ENCODE results near the gene BMPR1A. TPM values are rescaled to one million over a fixed set of nuclear protein-coding genes. Genes with fewer than 3 reads are reported as not detected.

Gene BMPR1A
- total and polyA plus RNA-seq, 2 experiments from 2014 or later: 14.2 to 82.5 TPM

DNA sequence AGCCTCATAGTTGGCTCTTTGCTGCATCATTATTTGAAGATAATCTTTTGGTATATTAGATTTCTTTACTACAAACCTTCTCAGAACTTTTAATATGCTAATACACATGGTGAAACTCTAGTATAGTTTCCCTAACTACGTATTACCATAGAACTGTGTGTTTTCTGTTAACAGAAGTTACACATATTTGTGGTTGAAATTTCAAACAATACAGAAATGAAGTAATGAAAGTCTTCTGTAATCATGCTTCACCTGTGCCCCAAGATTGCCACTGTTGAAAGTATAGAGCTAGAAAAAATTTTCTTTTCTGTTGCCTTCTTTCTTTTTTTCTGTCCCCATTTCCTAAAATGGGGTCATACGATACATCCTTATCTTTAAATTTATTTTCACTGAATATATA lies 9.1 kb downstream of the BMPR1A start (continued):
- TF ChIP-seq, protein P1, sequence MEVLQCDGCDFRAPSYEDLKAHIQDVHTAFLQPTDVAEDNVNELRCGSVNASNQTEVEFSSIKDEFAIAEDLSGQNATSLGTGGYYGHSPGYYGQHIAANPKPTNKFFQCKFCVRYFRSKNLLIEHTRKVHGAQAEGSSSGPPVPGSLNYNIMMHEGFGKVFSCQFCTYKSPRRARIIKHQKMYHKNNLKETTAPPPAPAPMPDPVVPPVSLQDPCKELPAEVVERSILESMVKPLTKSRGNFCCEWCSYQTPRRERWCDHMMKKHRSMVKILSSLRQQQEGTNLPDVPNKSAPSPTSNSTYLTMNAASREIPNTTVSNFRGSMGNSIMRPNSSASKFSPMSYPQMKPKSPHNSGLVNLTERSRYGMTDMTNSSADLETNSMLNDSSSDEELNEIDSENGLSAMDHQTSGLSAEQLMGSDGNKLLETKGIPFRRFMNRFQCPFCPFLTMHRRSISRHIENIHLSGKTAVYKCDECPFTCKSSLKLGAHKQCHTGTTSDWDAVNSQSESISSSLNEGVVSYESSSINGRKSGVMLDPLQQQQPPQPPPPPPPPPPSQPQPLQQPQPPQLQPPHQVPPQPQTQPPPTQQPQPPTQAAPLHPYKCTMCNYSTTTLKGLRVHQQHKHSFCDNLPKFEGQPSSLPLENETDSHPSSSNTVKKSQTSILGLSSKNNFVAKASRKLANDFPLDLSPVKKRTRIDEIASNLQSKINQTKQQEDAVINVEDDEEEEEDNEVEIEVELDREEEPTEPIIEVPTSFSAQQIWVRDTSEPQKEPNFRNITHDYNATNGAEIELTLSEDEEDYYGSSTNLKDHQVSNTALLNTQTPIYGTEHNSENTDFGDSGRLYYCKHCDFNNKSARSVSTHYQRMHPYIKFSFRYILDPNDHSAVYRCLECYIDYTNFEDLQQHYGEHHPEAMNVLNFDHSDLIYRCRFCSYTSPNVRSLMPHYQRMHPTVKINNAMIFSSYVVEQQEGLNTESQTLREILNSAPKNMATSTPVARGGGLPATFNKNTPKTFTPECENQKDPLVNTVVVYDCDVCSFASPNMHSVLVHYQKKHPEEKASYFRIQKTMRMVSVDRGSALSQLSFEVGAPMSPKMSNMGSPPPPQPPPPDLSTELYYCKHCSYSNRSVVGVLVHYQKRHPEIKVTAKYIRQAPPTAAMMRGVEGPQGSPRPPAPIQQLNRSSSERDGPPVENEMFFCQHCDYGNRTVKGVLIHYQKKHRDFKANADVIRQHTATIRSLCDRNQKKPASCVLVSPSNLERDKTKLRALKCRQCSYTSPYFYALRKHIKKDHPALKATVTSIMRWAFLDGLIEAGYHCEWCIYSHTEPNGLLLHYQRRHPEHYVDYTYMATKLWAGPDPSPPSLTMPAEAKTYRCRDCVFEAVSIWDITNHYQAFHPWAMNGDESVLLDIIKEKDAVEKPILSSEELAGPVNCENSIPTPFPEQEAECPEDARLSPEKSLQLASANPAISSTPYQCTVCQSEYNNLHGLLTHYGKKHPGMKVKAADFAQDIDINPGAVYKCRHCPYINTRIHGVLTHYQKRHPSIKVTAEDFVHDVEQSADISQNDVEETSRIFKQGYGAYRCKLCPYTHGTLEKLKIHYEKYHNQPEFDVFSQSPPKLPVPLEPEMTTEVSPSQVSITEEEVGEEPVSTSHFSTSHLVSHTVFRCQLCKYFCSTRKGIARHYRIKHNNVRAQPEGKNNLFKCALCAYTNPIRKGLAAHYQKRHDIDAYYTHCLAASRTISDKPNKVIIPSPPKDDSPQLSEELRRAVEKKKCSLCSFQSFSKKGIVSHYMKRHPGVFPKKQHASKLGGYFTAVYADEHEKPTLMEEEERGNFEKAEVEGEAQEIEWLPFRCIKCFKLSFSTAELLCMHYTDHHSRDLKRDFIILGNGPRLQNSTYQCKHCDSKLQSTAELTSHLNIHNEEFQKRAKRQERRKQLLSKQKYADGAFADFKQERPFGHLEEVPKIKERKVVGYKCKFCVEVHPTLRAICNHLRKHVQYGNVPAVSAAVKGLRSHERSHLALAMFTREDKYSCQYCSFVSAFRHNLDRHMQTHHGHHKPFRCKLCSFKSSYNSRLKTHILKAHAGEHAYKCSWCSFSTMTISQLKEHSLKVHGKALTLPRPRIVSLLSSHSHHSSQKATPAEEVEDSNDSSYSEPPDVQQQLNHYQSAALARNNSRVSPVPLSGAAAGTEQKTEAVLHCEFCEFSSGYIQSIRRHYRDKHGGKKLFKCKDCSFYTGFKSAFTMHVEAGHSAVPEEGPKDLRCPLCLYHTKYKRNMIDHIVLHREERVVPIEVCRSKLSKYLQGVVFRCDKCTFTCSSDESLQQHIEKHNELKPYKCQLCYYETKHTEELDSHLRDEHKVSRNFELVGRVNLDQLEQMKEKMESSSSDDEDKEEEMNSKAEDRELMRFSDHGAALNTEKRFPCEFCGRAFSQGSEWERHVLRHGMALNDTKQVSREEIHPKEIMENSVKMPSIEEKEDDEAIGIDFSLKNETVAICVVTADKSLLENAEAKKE (CRISPR knock-in tag; IDR thresholded peaks at IDR 0.05): no peak
- TF ChIP-seq, protein P2, sequence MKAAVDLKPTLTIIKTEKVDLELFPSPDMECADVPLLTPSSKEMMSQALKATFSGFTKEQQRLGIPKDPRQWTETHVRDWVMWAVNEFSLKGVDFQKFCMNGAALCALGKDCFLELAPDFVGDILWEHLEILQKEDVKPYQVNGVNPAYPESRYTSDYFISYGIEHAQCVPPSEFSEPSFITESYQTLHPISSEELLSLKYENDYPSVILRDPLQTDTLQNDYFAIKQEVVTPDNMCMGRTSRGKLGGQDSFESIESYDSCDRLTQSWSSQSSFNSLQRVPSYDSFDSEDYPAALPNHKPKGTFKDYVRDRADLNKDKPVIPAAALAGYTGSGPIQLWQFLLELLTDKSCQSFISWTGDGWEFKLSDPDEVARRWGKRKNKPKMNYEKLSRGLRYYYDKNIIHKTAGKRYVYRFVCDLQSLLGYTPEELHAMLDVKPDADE (IDR thresholded peaks at IDR 0.05): no peak
- TF ChIP-seq NANOG (IDR thresholded peaks at IDR 0.05; ENCODE audit: borderline replicate concordance) (no peak), CREB1 (CRISPR knock-in tag; IDR thresholded peaks at IDR 0.05; ENCODE audit: low read depth) (no peak), ZNF114 (CRISPR knock-in tag; IDR thresholded peaks at IDR 0.05) (no peak)
- TF ChIP-seq, protein P3, sequence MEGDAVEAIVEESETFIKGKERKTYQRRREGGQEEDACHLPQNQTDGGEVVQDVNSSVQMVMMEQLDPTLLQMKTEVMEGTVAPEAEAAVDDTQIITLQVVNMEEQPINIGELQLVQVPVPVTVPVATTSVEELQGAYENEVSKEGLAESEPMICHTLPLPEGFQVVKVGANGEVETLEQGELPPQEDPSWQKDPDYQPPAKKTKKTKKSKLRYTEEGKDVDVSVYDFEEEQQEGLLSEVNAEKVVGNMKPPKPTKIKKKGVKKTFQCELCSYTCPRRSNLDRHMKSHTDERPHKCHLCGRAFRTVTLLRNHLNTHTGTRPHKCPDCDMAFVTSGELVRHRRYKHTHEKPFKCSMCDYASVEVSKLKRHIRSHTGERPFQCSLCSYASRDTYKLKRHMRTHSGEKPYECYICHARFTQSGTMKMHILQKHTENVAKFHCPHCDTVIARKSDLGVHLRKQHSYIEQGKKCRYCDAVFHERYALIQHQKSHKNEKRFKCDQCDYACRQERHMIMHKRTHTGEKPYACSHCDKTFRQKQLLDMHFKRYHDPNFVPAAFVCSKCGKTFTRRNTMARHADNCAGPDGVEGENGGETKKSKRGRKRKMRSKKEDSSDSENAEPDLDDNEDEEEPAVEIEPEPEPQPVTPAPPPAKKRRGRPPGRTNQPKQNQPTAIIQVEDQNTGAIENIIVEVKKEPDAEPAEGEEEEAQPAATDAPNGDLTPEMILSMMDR (conservative IDR thresholded peaks at IDR 0.05; ENCODE audit: low read depth in 2 of 2): no peak
